GM12878 (cell line): ENCODE data around the gene KLF9. TPM values are rescaled to one million over a fixed set of nuclear protein-coding genes. Genes with fewer than 3 reads are reported as not detected.

Source experiments
- BACH1 ChIP-seq: fragments of 450-650 bp; IDR thresholded peaks from 2 replicates; pipeline ENCODE4 v1.6.1; 2017; ENCODE audit warnings: mild to moderate bottlenecking, borderline replicate concordance
- BHLHE40 ChIP-seq, 2 experiments: fragments of 450-650 bp in 1 of 2; IDR thresholded peaks; 2 replicates each; pipeline ENCODE4 v1.6.1; 2011 to 2017; ENCODE audit warnings: low read depth in 2 of 2, borderline replicate concordance in 1 of 2, improper control_type of control experiment in 1 of 2, low read length in 1 of 2, mild to moderate bottlenecking in 1 of 2
- BMI1 ChIP-seq: fragments of 450-650 bp; IDR thresholded peaks from 2 replicates; pipeline ENCODE4 v1.6.1; 2016; ENCODE audit warnings: mild to moderate bottlenecking, moderate library complexity, borderline replicate concordance
- DPF2 ChIP-seq: fragments of 450-650 bp; IDR thresholded peaks from 2 replicates; pipeline ENCODE4 v1.6.1; 2017; ENCODE audit warnings: mild to moderate bottlenecking
- EGR1 ChIP-seq, 2 experiments: IDR thresholded peaks; 1 replicate in 1 of 2; 2 replicates in 1 of 2; pipeline ENCODE4 v1.6.1; 2011 to 2012; ENCODE audit warnings: low read depth in 2 of 2, low read length in 2 of 2, borderline replicate concordance in 1 of 2, mild to moderate bottlenecking in 1 of 2, moderate library complexity in 1 of 2
- GABPA ChIP-seq: IDR thresholded peaks from 2 replicates; pipeline ENCODE4 v1.6.1; 2014; ENCODE audit warnings: antibody characterized with exemption, low read depth, mild to moderate bottlenecking, inconsistent platforms
- JUNB ChIP-seq: IDR thresholded peaks from 2 replicates; pipeline ENCODE4 v1.6.1; 2016; ENCODE audit warnings: antibody characterized with exemption, mild to moderate bottlenecking
- MYB ChIP-seq: fragments of 150-350 bp; IDR thresholded peaks from 2 replicates; pipeline ENCODE4 v1.6.1; 2014; ENCODE audit warnings: mild to moderate bottlenecking, low read depth, low read length, borderline replicate concordance
- POLR2AphosphoS5 ChIP-seq: IDR thresholded peaks from 2 replicates; pipeline ENCODE4 v1.6.1; 2011; ENCODE audit warnings: mild to moderate bottlenecking, low read length, inconsistent platforms
- RUNX3 ChIP-seq: IDR thresholded peaks from 2 replicates; pipeline ENCODE4 v1.6.1; 2012; ENCODE audit warnings: low read length, inconsistent platforms
- SMC3 ChIP-seq: IDR thresholded peaks from 2 replicates; pipeline ENCODE4 v1.6.1; 2011; ENCODE audit warnings: low read length, improper control_type of control experiment, borderline replicate concordance
- SPI1 ChIP-seq: IDR thresholded peaks from 2 replicates; pipeline ENCODE4 v1.6.1; 2011; ENCODE audit warnings: low read depth, mild to moderate bottlenecking, low read length, moderate library complexity, borderline replicate concordance; ENCODE audit not compliant: insufficient read depth
- SRF ChIP-seq, 2 experiments: IDR thresholded peaks; 2 replicates each; pipeline ENCODE4 v1.6.1; 2011; ENCODE audit warnings: low read depth in 2 of 2, low read length in 2 of 2, mild to moderate bottlenecking in 1 of 2, moderate library complexity in 1 of 2
- polyA plus RNA-seq, 11 experiments: library from polyadenylated mRNA; depleted of rRNA in 4 of 11; unstranded in 6 of 11; stranded (reverse) in 5 of 11; fragments of >200 nt; fragmentation: Nextera tagmentation in 4 of 11; fragmentation: Illumina TruSeq in 1 of 11; extraction: Ambion mirVana in 4 of 11; extraction: Trizol in 1 of 11; gene quantifications; 1 replicate in 1 of 11; 2 replicates in 10 of 11; pipeline versions ENCODE4 v1.2.1 to v1.2.3, GENCODE V29; 2011 to 2016; ENCODE audit warnings: inconsistent platforms in 2 of 11, missing spikeins in 2 of 11, low read depth in 1 of 11
- total RNA-seq, 4 experiments: library from RNA; depleted of rRNA in 3 of 4; stranded (reverse); fragments of >200 nt in 3 of 4; fragmentation: Illumina TruSeq in 1 of 4; extraction: Trizol in 1 of 4; gene quantifications; 2 replicates each; pipeline versions ENCODE4 v1.2.1 to v1.2.3, GENCODE V29; 2013 to 2021
- TF ChIP-seq, protein P1 (sequence below): fragments of 450-650 bp; IDR thresholded peaks from 2 replicates; pipeline ENCODE4 v1.6.1; 2016; ENCODE audit warnings: mild to moderate bottlenecking
- TF ChIP-seq, protein P2 (sequence below): fragments of 450-650 bp; IDR thresholded peaks from 2 replicates; pipeline ENCODE4 v1.6.1; 2017; ENCODE audit warnings: low read depth, mild to moderate bottlenecking, moderate library complexity
- TF ChIP-seq, protein P3 (sequence below): IDR thresholded peaks from 2 replicates; pipeline ENCODE4 v1.6.1; 2011; ENCODE audit warnings: low read depth, low read length, improper control_type of control experiment, borderline replicate concordance
- TF ChIP-seq, protein P4 (sequence below): IDR thresholded peaks from 2 replicates; pipeline ENCODE4 v1.6.1; 2011; ENCODE audit warnings: borderline replicate concordance, low read depth, mild to moderate bottlenecking, moderate library complexity, mixed read lengths, low read length; ENCODE audit not compliant: insufficient read depth; ENCODE audit errors: extremely low read length
- TF ChIP-seq, protein P5 (sequence below): IDR thresholded peaks from 2 replicates; pipeline ENCODE4 v1.6.1; 2012; ENCODE audit warnings: low read depth, low read length, improper control_type of control experiment
- TF ChIP-seq, protein P6 (sequence below): fragments of 450-650 bp; IDR thresholded peaks from 2 replicates; pipeline ENCODE4 v1.6.1; 2016; ENCODE audit warnings: mild to moderate bottlenecking

KLF9 gene
- total and polyA plus RNA-seq, 10 of the 15 experiments (the other 5 are each of a cell fraction or from before 2014, with no cell fraction given) = 0.09 to 0.96 (median 0.83) TPM

DNA sequence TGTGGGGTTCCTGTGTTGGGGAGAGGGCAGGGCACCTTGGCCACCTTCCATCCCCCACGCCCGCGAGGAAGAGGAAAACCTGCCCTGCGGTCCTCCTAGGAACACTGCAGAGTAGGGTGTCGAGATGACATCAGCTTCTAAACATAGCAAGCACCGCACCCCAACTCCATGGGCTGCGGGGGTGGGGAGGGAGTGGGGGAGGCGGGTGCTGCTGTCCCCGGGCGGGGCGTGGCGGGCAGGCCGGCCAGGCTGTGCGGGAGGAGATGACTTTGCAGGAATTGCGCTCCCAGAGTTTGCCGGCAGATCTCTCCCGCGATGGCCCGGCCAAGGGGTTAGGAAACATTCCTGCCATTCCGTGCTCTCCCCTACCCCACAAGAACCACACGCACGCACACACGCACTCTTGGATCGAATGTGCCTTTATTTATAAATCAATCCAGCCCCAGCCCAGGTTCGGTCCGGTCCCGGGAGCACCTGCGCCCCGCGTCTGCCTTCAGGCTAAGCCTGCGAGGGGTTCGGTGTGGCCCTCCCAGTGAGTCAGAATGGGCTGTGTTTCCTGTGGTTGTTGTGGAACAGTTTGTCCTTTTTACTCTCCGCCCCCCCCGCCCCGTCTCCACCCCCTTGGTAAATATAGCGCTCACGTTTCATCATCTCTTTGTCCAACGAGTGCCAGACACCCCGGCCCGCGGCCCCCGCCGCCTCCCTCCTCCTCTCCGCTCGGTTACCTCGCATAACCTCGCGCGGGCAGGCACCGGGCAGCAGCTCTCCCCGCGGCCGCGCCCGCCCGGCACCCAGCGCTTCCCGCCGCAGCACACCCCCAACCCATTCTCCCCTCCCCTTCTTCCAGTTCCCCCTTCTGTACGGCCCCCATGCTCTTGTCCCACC is 5.3 kb upstream of the KLF9 start (continued):
- TF ChIP-seq, protein P1, sequence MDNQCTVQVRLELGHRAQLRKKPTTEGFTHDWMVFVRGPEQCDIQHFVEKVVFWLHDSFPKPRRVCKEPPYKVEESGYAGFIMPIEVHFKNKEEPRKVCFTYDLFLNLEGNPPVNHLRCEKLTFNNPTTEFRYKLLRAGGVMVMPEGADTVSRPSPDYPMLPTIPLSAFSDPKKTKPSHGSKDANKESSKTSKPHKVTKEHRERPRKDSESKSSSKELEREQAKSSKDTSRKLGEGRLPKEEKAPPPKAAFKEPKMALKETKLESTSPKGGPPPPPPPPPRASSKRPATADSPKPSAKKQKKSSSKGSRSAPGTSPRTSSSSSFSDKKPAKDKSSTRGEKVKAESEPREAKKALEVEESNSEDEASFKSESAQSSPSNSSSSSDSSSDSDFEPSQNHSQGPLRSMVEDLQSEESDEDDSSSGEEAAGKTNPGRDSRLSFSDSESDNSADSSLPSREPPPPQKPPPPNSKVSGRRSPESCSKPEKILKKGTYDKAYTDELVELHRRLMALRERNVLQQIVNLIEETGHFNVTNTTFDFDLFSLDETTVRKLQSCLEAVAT = 0 out of 2 replicates have a peak, but pooled peaks have one; percentile 18
- no peak for TF ChIP-seq GABPA
- no peak for TF ChIP-seq JUNB
- TF ChIP-seq BMI1 = 0 out of 2 replicates have a peak, but pooled peaks have one; percentile 19
- TF ChIP-seq DPF2 = peak; percentile 13; the same call in 1 of the 2 replicates
- TF ChIP-seq SRF (IDR thresholded peaks at IDR 0.05; ENCODE audit: low read depth in 2 of 2, low read length in 2 of 2) = 0 out of 4 replicates have a peak, but pooled peaks of 1 of the 2 experiments have one; percentile 17
- peak; percentile 85 to 87; a peak in 3 of 4 replicates for TF ChIP-seq BHLHE40 (IDR thresholded peaks at IDR 0.05; ENCODE audit: borderline replicate concordance in 1 of 2, low read depth in 2 of 2, low read length in 1 of 2)
- TF ChIP-seq, protein P2, sequence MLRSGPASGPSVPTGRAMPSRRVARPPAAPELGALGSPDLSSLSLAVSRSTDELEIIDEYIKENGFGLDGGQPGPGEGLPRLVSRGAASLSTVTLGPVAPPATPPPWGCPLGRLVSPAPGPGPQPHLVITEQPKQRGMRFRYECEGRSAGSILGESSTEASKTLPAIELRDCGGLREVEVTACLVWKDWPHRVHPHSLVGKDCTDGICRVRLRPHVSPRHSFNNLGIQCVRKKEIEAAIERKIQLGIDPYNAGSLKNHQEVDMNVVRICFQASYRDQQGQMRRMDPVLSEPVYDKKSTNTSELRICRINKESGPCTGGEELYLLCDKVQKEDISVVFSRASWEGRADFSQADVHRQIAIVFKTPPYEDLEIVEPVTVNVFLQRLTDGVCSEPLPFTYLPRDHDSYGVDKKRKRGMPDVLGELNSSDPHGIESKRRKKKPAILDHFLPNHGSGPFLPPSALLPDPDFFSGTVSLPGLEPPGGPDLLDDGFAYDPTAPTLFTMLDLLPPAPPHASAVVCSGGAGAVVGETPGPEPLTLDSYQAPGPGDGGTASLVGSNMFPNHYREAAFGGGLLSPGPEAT = no peak; the same call in 1 of the 2 replicates
- peak in 1 of 2 experiments; percentile 30; a peak in 1 of 3 replicates for TF ChIP-seq EGR1 (IDR thresholded peaks at IDR 0.05; ENCODE audit: borderline replicate concordance in 1 of 2, low read depth in 2 of 2, low read length in 2 of 2)
- TF ChIP-seq RUNX3 = peak; percentile 36; the same call in 1 of the 2 replicates
- TF ChIP-seq SPI1 = 0 out of 2 replicates have a peak, but pooled peaks have one; percentile 11
- TF ChIP-seq, protein P3, sequence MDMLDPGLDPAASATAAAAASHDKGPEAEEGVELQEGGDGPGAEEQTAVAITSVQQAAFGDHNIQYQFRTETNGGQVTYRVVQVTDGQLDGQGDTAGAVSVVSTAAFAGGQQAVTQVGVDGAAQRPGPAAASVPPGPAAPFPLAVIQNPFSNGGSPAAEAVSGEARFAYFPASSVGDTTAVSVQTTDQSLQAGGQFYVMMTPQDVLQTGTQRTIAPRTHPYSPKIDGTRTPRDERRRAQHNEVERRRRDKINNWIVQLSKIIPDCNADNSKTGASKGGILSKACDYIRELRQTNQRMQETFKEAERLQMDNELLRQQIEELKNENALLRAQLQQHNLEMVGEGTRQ = no peak
- TF ChIP-seq BACH1 = peak; percentile 32; the same call in 1 of the 2 replicates
- TF ChIP-seq, protein P4, sequence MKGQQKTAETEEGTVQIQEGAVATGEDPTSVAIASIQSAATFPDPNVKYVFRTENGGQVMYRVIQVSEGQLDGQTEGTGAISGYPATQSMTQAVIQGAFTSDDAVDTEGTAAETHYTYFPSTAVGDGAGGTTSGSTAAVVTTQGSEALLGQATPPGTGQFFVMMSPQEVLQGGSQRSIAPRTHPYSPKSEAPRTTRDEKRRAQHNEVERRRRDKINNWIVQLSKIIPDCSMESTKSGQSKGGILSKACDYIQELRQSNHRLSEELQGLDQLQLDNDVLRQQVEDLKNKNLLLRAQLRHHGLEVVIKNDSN = no peak
- TF ChIP-seq, protein P5, sequence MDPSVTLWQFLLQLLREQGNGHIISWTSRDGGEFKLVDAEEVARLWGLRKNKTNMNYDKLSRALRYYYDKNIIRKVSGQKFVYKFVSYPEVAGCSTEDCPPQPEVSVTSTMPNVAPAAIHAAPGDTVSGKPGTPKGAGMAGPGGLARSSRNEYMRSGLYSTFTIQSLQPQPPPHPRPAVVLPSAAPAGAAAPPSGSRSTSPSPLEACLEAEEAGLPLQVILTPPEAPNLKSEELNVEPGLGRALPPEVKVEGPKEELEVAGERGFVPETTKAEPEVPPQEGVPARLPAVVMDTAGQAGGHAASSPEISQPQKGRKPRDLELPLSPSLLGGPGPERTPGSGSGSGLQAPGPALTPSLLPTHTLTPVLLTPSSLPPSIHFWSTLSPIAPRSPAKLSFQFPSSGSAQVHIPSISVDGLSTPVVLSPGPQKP = no peak
- TF ChIP-seq MYB = no peak
- no peak for TF ChIP-seq SMC3
- TF ChIP-seq, protein P6, sequence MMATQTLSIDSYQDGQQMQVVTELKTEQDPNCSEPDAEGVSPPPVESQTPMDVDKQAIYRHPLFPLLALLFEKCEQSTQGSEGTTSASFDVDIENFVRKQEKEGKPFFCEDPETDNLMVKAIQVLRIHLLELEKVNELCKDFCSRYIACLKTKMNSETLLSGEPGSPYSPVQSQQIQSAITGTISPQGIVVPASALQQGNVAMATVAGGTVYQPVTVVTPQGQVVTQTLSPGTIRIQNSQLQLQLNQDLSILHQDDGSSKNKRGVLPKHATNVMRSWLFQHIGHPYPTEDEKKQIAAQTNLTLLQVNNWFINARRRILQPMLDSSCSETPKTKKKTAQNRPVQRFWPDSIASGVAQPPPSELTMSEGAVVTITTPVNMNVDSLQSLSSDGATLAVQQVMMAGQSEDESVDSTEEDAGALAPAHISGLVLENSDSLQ = no peak
- peak; percentile 49; the same call in 1 of the 2 replicates for TF ChIP-seq POLR2AphosphoS5
